ENCODE data around the gene MINDY4. TPM values are rescaled to one million over a fixed set of nuclear protein-coding genes. Genes with fewer than 3 reads are reported as not detected.
A peak's percentile ranks its signal among the peaks of the same experiment; 100 is the strongest.

MINDY4 gene
- total and polyA plus RNA-seq, 2 of the 8 experiments (the other 6 are each of a cell fraction or from before 2014, with no cell fraction given) = 1.3 to 3.6 TPM

DNA sequence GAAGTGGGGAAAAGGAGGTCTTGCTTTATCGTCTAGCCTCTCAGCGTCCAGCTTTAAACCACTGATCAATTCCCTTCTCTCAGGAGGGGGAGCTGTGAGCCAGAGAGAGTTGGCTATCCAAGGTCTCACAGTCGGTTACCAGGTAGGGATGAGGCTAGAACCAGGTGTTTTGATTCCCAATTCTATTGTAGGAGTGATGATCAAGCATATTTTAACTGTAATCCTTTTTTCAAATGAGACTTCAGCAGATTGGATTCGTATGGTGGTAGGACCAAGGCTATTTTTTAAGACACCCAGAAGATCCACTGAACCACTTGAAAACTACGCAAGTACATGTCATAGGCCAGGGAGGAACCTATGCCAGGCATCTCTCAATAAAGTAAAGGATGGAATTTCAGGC, 8.4 kb downstream of the MINDY4 start:
- Histone ChIP-seq H2AFZ (ENCODE audit: low read length) (no peak overlapping the region), H2BK15ac (ENCODE audit: low read length) (no peak overlapping the region), H3K56ac (replicated peaks; ENCODE audit: insufficient read length, low read depth, low read length) (no peak overlapping the region), H3K27me3 (replicated peaks in 1 of 4; ENCODE audit: control insufficient read depth in 3 of 4, extremely low read depth in 1 of 4, insufficient read depth in 3 of 4, low read length in 3 of 4) (no peaks in the 10 kb centered on the region), H3K23me2 (ENCODE audit: low read depth, low read length) (no peaks in the 10 kb centered on the region), H4K20me1 (replicated peaks in 1 of 2; ENCODE audit: control insufficient read depth in 1 of 2, insufficient read depth in 2 of 2, low read length in 2 of 2) (peaks cover 0 to 1% of the 10 kb centered on the region in 2 experiments), H3K4me3 (ENCODE audit: extremely low read depth in 1 of 4, insufficient read depth in 2 of 4, low read depth in 3 of 4, low read length in 4 of 4) (no peak overlapping the region), H3K9ac (replicated peaks in 1 of 4; ENCODE audit: extremely low read depth in 1 of 4, low read depth in 3 of 4, low read length in 3 of 4) (no peak overlapping the region), H3K4me2 (ENCODE audit: insufficient read depth in 1 of 2, low read depth in 2 of 2, low read length in 2 of 2) (no peak overlapping the region), H3K23ac (ENCODE audit: insufficient read length) (no peak overlapping the region), H3K9me3 (ENCODE audit: insufficient read depth in 2 of 2, low read depth in 1 of 2, low read length in 1 of 2) (no peaks in the 10 kb centered on the region), H3K4ac (replicated peaks; ENCODE audit: insufficient read length, low read depth, low read length) (no peak overlapping the region), H4K5ac (ENCODE audit: insufficient read length, low read depth, low read length) (no peak overlapping the region), H2BK120ac (replicated peaks; ENCODE audit: low read depth, low read length) (no peak overlapping the region), H4K91ac (replicated peaks; ENCODE audit: insufficient read length, low read length) (no peak overlapping the region), H3K4me1 (replicated peaks in 1 of 4; ENCODE audit: control insufficient read depth in 3 of 4, insufficient read depth in 4 of 4, low read length in 3 of 4) (no peaks in the 10 kb centered on the region), H2AK5ac (ENCODE audit: low read depth, low read length) (no peak overlapping the region), H3K27ac (ENCODE audit: low read depth, low read length) (no peak overlapping the region), H3K79me1 (ENCODE audit: low read depth, low read length) (no peaks in the 10 kb centered on the region), H3K36me3 (ENCODE audit: control insufficient read depth in 2 of 4, insufficient read depth in 4 of 4, low read length in 3 of 4) (peaks cover 0 to 3% (median 0%) of the 10 kb centered on the region in 4 experiments; a peak in 2 of 8 replicates), H3K14ac (ENCODE audit: insufficient read length) (no peak overlapping the region), H3K79me2 (ENCODE audit: control insufficient read depth in 1 of 2, insufficient read depth in 2 of 2, low read length in 2 of 2) (no peaks in the 10 kb centered on the region), H2BK12ac (ENCODE audit: low read depth, low read length) (no peak overlapping the region), H3K18ac (ENCODE audit: extremely low read depth, low read length) (no peak overlapping the region), H4K8ac (ENCODE audit: extremely low read depth, insufficient read depth, low read length) (no peak overlapping the region), H2BK20ac (ENCODE audit: low read length) (no peak overlapping the region), H2BK5ac (ENCODE audit: low read depth, low read length) (no peak overlapping the region)
- peak in 1 of 2 experiments; percentile 16; a peak in 1 of 4 replicates for TF ChIP-seq RAD21 (IDR thresholded peaks at IDR 0.05 in 1 of 2, conservative IDR thresholded peaks at IDR 0.05 in 1 of 2; ENCODE audit: low read depth in 2 of 2, low read length in 2 of 2)
- TF ChIP-seq E2F6 (IDR thresholded peaks at IDR 0.05) = no peak
- FAIRE-seq (no peak), DNase-seq (ENCODE audit: low read depth in 1 of 2, low spot score in 2 of 2) (no peak)
- 84% methylated on average over 5 of the region's 5 CpGs; no CpG with 5 or more reads in 1 of the 2 experiments for WGBS, 2 experiments (ENCODE audit: extremely low coverage in 1 of 2, insufficient coverage in 1 of 2, insufficient read length in 1 of 2, insufficient replicate concordance in 2 of 2, low coverage in 1 of 2, low lambda C conversion rate in 2 of 2, missing lambda C conversion rate in 1 of 2)
- CTCF ChIA-PET (ENCODE audit: partially characterized antibody) = interaction anchor here (0.6 to 3.0 kb wide), 2 partner anchors 12 to 37 kb away, joined by 3 to 11 read pairs; no protein-coding TSS in a partner anchor
- POLR2A ChIA-PET (ENCODE audit: partially characterized antibody) = no interaction called here

Data from H1 (cell line).